K562 (cell line): ENCODE results near the gene SLC8A1. TPM values are rescaled to one million over a fixed set of nuclear protein-coding genes. Genes with fewer than 3 reads are reported as not detected.

Experiments
- ATAC-seq: fragments of 200-7000 bp; cut with Tn5 transposase; 3 replicates; pipeline ENCODE4 v1.9.1; 2020; ENCODE audit warnings: moderate library complexity
- BruUV-seq: library from RNA; stranded (reverse); fragments of 400-500 nt; replicated peaks from 2 replicates; lab custom pipeline; 2021; lab: Mats Ljungman, UMichigan
- CTCF ChIA-PET: fragments of 300-600 bp; formaldehyde crosslinking; extraction: SDS; loops from one replicate; lab custom pipeline; 2021; ENCODE audit warnings: low intra/inter-chr PET ratio; lab: Yijun Ruan, JAX
- POLR2A ChIA-PET: fragments of 300-600, 350-650 bp; sonication (Branson Sonifier 250); formaldehyde crosslinking; extraction: SDS; loops from one replicate; lab custom pipeline; 2021; ENCODE audit warnings: antibody characterized with exemption, inconsistent platforms; lab: Yijun Ruan, JAX
- DNase-seq, 4 experiments: peaks; one replicate each; pipeline versions ENCODE4 v3.0.0 to v3.0.0-alpha.2; 2011 to 2018; ENCODE audit warnings: low spot score in 3 of 4, mixed read lengths in 3 of 4; ENCODE audit errors: extremely low read depth in 1 of 4
- FAIRE-seq: peaks from 2 replicates; lab custom pipeline; 2011; peaks lifted over from hg19 to GRCh38; lab: Jason Lieb, UNC
- H2AFZ ChIP-seq: 2 replicates; pipeline ENCODE4 v1.6.0; 2011; ENCODE audit warnings: low read depth, low read length, control low read depth, inconsistent platforms
- H3K27ac ChIP-seq: fragments of 200-600 bp; 3 replicates; pipeline ENCODE4 v1.8.0; 2011; ENCODE audit warnings: low read depth, mild to moderate bottlenecking, control low read depth, inconsistent platforms, low read length, moderate library complexity, mixed read lengths; ENCODE audit errors: extremely low read depth
- H3K27me3 ChIP-seq, 2 experiments: fragments of 300-600 bp in 1 of 2; 2 replicates in 1 of 2; 3 replicates in 1 of 2; pipeline versions ENCODE4 v1.6.0 to v1.8.0; 2011; ENCODE audit warnings: inconsistent platforms in 2 of 2, low read length in 2 of 2, mild to moderate bottlenecking in 1 of 2, mixed read lengths in 1 of 2, moderate library complexity in 1 of 2; ENCODE audit not compliant: control insufficient read depth in 2 of 2, insufficient read depth in 2 of 2
- H3K36me3 ChIP-seq: fragments of 300-600 bp; 3 replicates; pipeline ENCODE4 v1.8.0; 2011; ENCODE audit warnings: mild to moderate bottlenecking, low read length, inconsistent platforms; ENCODE audit not compliant: control insufficient read depth, insufficient read depth
- H3K4me1 ChIP-seq, 2 experiments: fragments of 200-600 bp in 1 of 2; replicated peaks in 1 of 2; 2 replicates in 1 of 2; 3 replicates in 1 of 2; pipeline versions ENCODE4 v1.5.1 to v1.8.0; 2011; ENCODE audit warnings: inconsistent platforms in 2 of 2, low read length in 2 of 2, mild to moderate bottlenecking in 1 of 2, mixed read lengths in 1 of 2, moderate library complexity in 1 of 2; ENCODE audit not compliant: control insufficient read depth in 2 of 2, insufficient read depth in 2 of 2
- H3K4me2 ChIP-seq: 2 replicates; pipeline ENCODE4 v1.6.1; 2011; ENCODE audit warnings: low read length, control low read depth, inconsistent platforms, mixed read lengths; ENCODE audit not compliant: insufficient read depth
- H3K4me3 ChIP-seq: fragments of 200-600 bp; sonication (generic), shearing (Covaris generic); 2 replicates; pipeline ENCODE4 v1.5.1; 2016; ENCODE audit warnings: control low read depth, inconsistent platforms
- H3K79me2 ChIP-seq: fragments of 200-600 bp; 3 replicates; pipeline ENCODE4 v1.8.0; 2011; ENCODE audit warnings: low read length, inconsistent platforms; ENCODE audit not compliant: control insufficient read depth, insufficient read depth
- H3K9ac ChIP-seq, 2 experiments: 2 replicates each; pipeline versions ENCODE4 v1.6.0 to v1.6.1; 2011; ENCODE audit warnings: low read depth in 2 of 2, low read length in 2 of 2, control low read depth in 1 of 2, inconsistent platforms in 1 of 2, mild to moderate bottlenecking in 1 of 2, mixed read lengths in 1 of 2; ENCODE audit not compliant: insufficient read depth in 1 of 2
- H3K9me1 ChIP-seq: one replicate; pipeline ENCODE4 v1.6.0; 2011; ENCODE audit warnings: inconsistent platforms, mild to moderate bottlenecking, low read length, moderate library complexity; ENCODE audit not compliant: control insufficient read depth, insufficient read depth
- H3K9me3 ChIP-seq: replicated peaks from 2 replicates; pipeline ENCODE4 v1.5.1; 2011; ENCODE audit warnings: low read depth, low read length, inconsistent platforms; ENCODE audit not compliant: control insufficient read depth, insufficient read depth
- H4K20me1 ChIP-seq: replicated peaks from 2 replicates; pipeline ENCODE4 v1.6.1; 2011; ENCODE audit warnings: low read length, inconsistent platforms, mixed read lengths; ENCODE audit not compliant: control insufficient read depth, insufficient read depth
- AFF1 ChIP-seq, 2 experiments: fragments of 450-650 bp; IDR thresholded peaks; 2 replicates each; pipeline ENCODE4 v1.6.1; 2018; ENCODE audit warnings: mild to moderate bottlenecking in 2 of 2, low read depth in 1 of 2; ENCODE audit not compliant: partially characterized antibody in 2 of 2
- ARID3B ChIP-seq: fragments of 250-450 bp; sonication (Bioruptor Pico); IDR thresholded peaks from 2 replicates; pipeline ENCODE4 v1.4.0; 2020; ENCODE audit warnings: borderline replicate concordance
- MYBL2 ChIP-seq, 2 experiments: fragments of 450-650 bp in 1 of 2; sonication (generic) in 1 of 2; formaldehyde crosslinking in 1 of 2; IDR thresholded peaks; 2 replicates each; pipeline versions ENCODE4 v1.6.1 to v1.8.1; 2017 to 2022; ENCODE audit warnings: borderline replicate concordance in 1 of 2, inconsistent platforms in 1 of 2, low read depth in 1 of 2, mild to moderate bottlenecking in 1 of 2, missing genetic modification reagents in 1 of 2, moderate library complexity in 1 of 2
- SREBF2 ChIP-seq: sonication (generic); formaldehyde crosslinking; IDR thresholded peaks from 2 replicates; pipeline ENCODE4 v1.4.0; 2020; ENCODE audit warnings: mild to moderate bottlenecking, missing genetic modification reagents
- TFAP4 ChIP-seq: sonication (generic); formaldehyde crosslinking; IDR thresholded peaks from 2 replicates; pipeline ENCODE4 v1.8.0; 2022; ENCODE audit warnings: missing genetic modification reagents, mild to moderate bottlenecking, moderate library complexity, borderline replicate concordance
- ZNF134 ChIP-seq: fragments of 250-450 bp; sonication (Bioruptor Pico); conservative IDR thresholded peaks from 2 replicates; pipeline ENCODE4 v1.4.0; 2020
- WGBS: fragments of 100-300 bp; shearing (Covaris generic); methylation state at CpG from one replicate; pipeline ENCODE4 v1.1.6; 2016; ENCODE audit warnings: low coverage, mixed read lengths; ENCODE audit not compliant: insufficient coverage; ENCODE audit errors: missing lambda C conversion rate; 5-methylcytosine and 5-hydroxymethylcytosine counted together
- in situ Hi-C: fragments of 300-500 bp; cut with MboI; formaldehyde crosslinking; loops from 4 replicates; pipeline ENCODE4 v1.15.0; 2018; ENCODE audit warnings: inconsistent platforms, mixed read lengths
- intact Hi-C: fragments of 100-400 bp; cut with micrococcal nuclease; formaldehyde crosslinking; loops from 2 replicates; pipeline ENCODE4 v1.14.2; 2022
- polyA plus RNA-seq, 8 experiments: library from polyadenylated mRNA; depleted of rRNA in 4 of 8; stranded (reverse) in 5 of 8; unstranded in 3 of 8; fragments of >200 nt; fragmentation: Nextera tagmentation in 2 of 8; fragmentation: Illumina TruSeq in 1 of 8; extraction: Ambion mirVana in 2 of 8; extraction: Trizol in 1 of 8; gene quantifications; 2 replicates each; pipeline versions ENCODE4 v1.2.1 to v1.2.3, GENCODE V29; 2011 to 2014; ENCODE audit warnings: inconsistent platforms in 1 of 8, missing spikeins in 1 of 8
- total RNA-seq, 7 experiments: library from RNA; depleted of rRNA in 6 of 7; stranded (reverse); fragments of >200 nt in 6 of 7; fragmentation: Illumina TruSeq in 2 of 7; extraction: Trizol in 2 of 7; gene quantifications; 2 replicates each; pipeline versions ENCODE4 v1.2.1 to v1.2.3, GENCODE V29; 2011 to 2021; ENCODE audit warnings: low replicate concordance in 1 of 7

SLC8A1 gene
- total and polyA plus RNA-seq, 9 of the 15 experiments (the other 6 are each of a cell fraction or from before 2014, with no cell fraction given): not detected

GRCh38 chr2:40184551-40184950, 267.3 kb downstream of the SLC8A1 start:
- Histone ChIP-seq H4K20me1 (no peaks in the 10 kb centered on the region), H3K4me1 (no peaks in the 10 kb centered on the region), H3K27me3 (no peaks in the 10 kb centered on the region), H3K4me3 (no peak overlapping the region), H3K36me3 (no peaks in the 10 kb centered on the region), H2AFZ (no peak overlapping the region), H3K79me2 (no peaks in the 10 kb centered on the region), H3K9ac (no peak overlapping the region), H3K27ac (no peak overlapping the region), H3K9me3 (no peaks in the 10 kb centered on the region), H3K4me2 (no peak overlapping the region), H3K9me1 (no peaks in the 10 kb centered on the region)
- intact Hi-C loops (no loop called here), in situ Hi-C loops (no loop called here)
- ATAC-seq (no peak), FAIRE-seq (no peak), DNase-seq (no peak)
- CTCF ChIA-PET: no interaction called here
- WGBS: 1% methylated on average over 5 of the region's 5 CpGs
- TF ChIP-seq AFF1 (IDR thresholded peaks at IDR 0.05; ENCODE audit: low read depth in 1 of 2, partially characterized antibody in 2 of 2) (no peak), ZNF134 (CRISPR knock-in tag) (no peak), SREBF2 (CRISPR knock-in tag) (no peak), TFAP4 (no peak), MYBL2 (IDR thresholded peaks at IDR 0.05; ENCODE audit: low read depth) (no peak), MYBL2 (CRISPR knock-in tag; IDR thresholded peaks at IDR 0.05; ENCODE audit: borderline replicate concordance) (no peak), ARID3B (CRISPR knock-in tag) (no peak)
- BruUV-seq: no TSS peak
- POLR2A ChIA-PET: no interaction called here
